H1 (cell line): ENCODE measurements around the gene LRBA. TPM values are rescaled to one million over a fixed set of nuclear protein-coding genes. Genes with fewer than 3 reads are reported as not detected.

Source experiments
- CTCF ChIA-PET: fragments of 300-600 bp; sonication (Branson Sonifier 250); formaldehyde crosslinking; loops from one replicate; lab custom pipeline; 2021; ENCODE audit not compliant: partially characterized antibody; lab: Charles Lee
- POLR2A ChIA-PET: fragments of 300-600 bp; sonication (Branson Sonifier 250); formaldehyde crosslinking; loops from one replicate; lab custom pipeline; 2021; ENCODE audit warnings: inconsistent platforms; ENCODE audit not compliant: partially characterized antibody; lab: Charles Lee
- DNase-seq, 2 experiments: peaks; one replicate each; pipeline versions ENCODE4 v3.0.0 to v3.0.0-alpha.2; 2010 to 2022; ENCODE audit warnings: low spot score in 2 of 2, low read depth in 1 of 2, mixed read lengths in 1 of 2
- FAIRE-seq: peaks from 2 replicates; lab custom pipeline; 2011; peaks lifted over from hg19 to GRCh38; lab: Jason Lieb, UNC
- H2AFZ ChIP-seq: 2 replicates; pipeline ENCODE4 v1.8.1; 2012; ENCODE audit warnings: low read length, inconsistent platforms
- H2AK5ac ChIP-seq: 2 replicates; pipeline ENCODE4 v1.6.1; 2013; ENCODE audit warnings: low read depth, low read length
- H2BK120ac ChIP-seq: replicated peaks from 2 replicates; pipeline ENCODE3; 2013; ENCODE audit warnings: low read depth, low read length, inconsistent platforms
- H2BK12ac ChIP-seq: 2 replicates; pipeline ENCODE4 v1.6.1; 2013; ENCODE audit warnings: low read depth, low read length
- H2BK15ac ChIP-seq: 2 replicates; pipeline ENCODE4 v1.6.1; 2013; ENCODE audit warnings: low read length
- H2BK20ac ChIP-seq: 2 replicates; pipeline ENCODE4 v1.6.1; 2013; ENCODE audit warnings: low read length
- H2BK5ac ChIP-seq: 2 replicates; pipeline ENCODE4 v1.6.1; 2013; ENCODE audit warnings: low read depth, low read length
- H3K14ac ChIP-seq: 2 replicates; pipeline ENCODE4 v1.6.1; 2013; ENCODE audit warnings: inconsistent platforms; ENCODE audit not compliant: insufficient read length
- H3K18ac ChIP-seq: 2 replicates; pipeline ENCODE4 v1.6.1; 2013; ENCODE audit warnings: low read length; ENCODE audit errors: extremely low read depth
- H3K23ac ChIP-seq: 2 replicates; pipeline ENCODE4 v1.6.1; 2013; ENCODE audit warnings: inconsistent platforms; ENCODE audit not compliant: insufficient read length
- H3K23me2 ChIP-seq: 2 replicates; pipeline ENCODE4 v1.6.1; 2013; ENCODE audit warnings: low read depth, low read length
- H3K27ac ChIP-seq: 2 replicates; pipeline ENCODE4 v1.6.1; 2011; ENCODE audit warnings: low read depth, low read length, inconsistent platforms
- H3K27me3 ChIP-seq, 4 experiments: replicated peaks in 1 of 4; 1 replicate in 1 of 4; 2 replicates in 3 of 4; pipeline versions ENCODE4 v1.6.1 to v1.8.1; 2011 to 2013; ENCODE audit warnings: low read length in 3 of 4, mild to moderate bottlenecking in 3 of 4, inconsistent platforms in 2 of 4, mixed read lengths in 2 of 4, moderate library complexity in 1 of 4; ENCODE audit not compliant: control insufficient read depth in 3 of 4, insufficient read depth in 3 of 4; ENCODE audit errors: extremely low read depth in 1 of 4
- H3K36me3 ChIP-seq, 4 experiments: 2 replicates each; pipeline versions ENCODE4 v1.6.1 to v1.8.1; 2011 to 2013; ENCODE audit warnings: mild to moderate bottlenecking in 4 of 4, low read length in 3 of 4, moderate library complexity in 2 of 4, control low read depth in 1 of 4, inconsistent platforms in 1 of 4; ENCODE audit not compliant: insufficient read depth in 4 of 4, control insufficient read depth in 2 of 4
- H3K4ac ChIP-seq: replicated peaks from 2 replicates; pipeline ENCODE3; 2013; ENCODE audit warnings: low read length, low read depth, mixed read lengths, inconsistent platforms; ENCODE audit not compliant: insufficient read length
- H3K4me1 ChIP-seq, 4 experiments: replicated peaks in 1 of 4; 1 replicate in 1 of 4; 2 replicates in 3 of 4; pipeline versions ENCODE4 v1.6.1 to v1.8.1; 2011 to 2013; ENCODE audit warnings: low read length in 3 of 4, inconsistent platforms in 2 of 4, mixed read lengths in 1 of 4; ENCODE audit not compliant: insufficient read depth in 4 of 4, control insufficient read depth in 3 of 4
- H3K4me2 ChIP-seq, 2 experiments: 2 replicates each; pipeline versions ENCODE4 v1.6.1 to v1.8.1; 2011 to 2013; ENCODE audit warnings: low read depth in 2 of 2, low read length in 2 of 2, control low read depth in 1 of 2, inconsistent platforms in 1 of 2, mild to moderate bottlenecking in 1 of 2; ENCODE audit not compliant: insufficient read depth in 1 of 2
- H3K4me3 ChIP-seq, 4 experiments: fragments of 200-600, 300-600 bp in 1 of 4; sonication (generic), shearing (Covaris generic), sonication (Bioruptor Twin) in 1 of 4; 2 replicates each; pipeline versions ENCODE4 v1.5.1 to v1.8.1; 2011 to 2016; ENCODE audit warnings: low read length in 4 of 4, low read depth in 3 of 4, control low read depth in 2 of 4, inconsistent platforms in 2 of 4, mild to moderate bottlenecking in 2 of 4, mixed read lengths in 1 of 4, moderate library complexity in 1 of 4; ENCODE audit not compliant: insufficient read depth in 2 of 4; ENCODE audit errors: extremely low read depth in 1 of 4
- H3K56ac ChIP-seq: replicated peaks from 2 replicates; pipeline ENCODE3; 2013; ENCODE audit warnings: low read depth, mild to moderate bottlenecking, mixed read lengths, low read length, inconsistent platforms; ENCODE audit not compliant: insufficient read length
- H3K79me1 ChIP-seq: 2 replicates; pipeline ENCODE4 v1.6.1; 2013; ENCODE audit warnings: low read depth, low read length, control low read depth
- H3K79me2 ChIP-seq, 2 experiments: 2 replicates each; pipeline versions ENCODE4 v1.6.1 to v1.8.1; 2012 to 2013; ENCODE audit warnings: low read length in 2 of 2, mild to moderate bottlenecking in 2 of 2, inconsistent platforms in 1 of 2; ENCODE audit not compliant: insufficient read depth in 2 of 2, control insufficient read depth in 1 of 2
- H3K9ac ChIP-seq, 4 experiments: replicated peaks in 1 of 4; 1 replicate in 1 of 4; 2 replicates in 3 of 4; pipeline versions ENCODE4 v1.6.1 to v1.8.1; 2011 to 2013; ENCODE audit warnings: low read depth in 3 of 4, low read length in 3 of 4, control low read depth in 2 of 4, mild to moderate bottlenecking in 2 of 4, moderate library complexity in 2 of 4, inconsistent platforms in 1 of 4; ENCODE audit errors: extremely low read depth in 1 of 4
- H3K9me3 ChIP-seq, 2 experiments: 2 replicates each; pipeline versions ENCODE4 v1.6.1 to v1.8.1; 2012 to 2013; ENCODE audit warnings: mild to moderate bottlenecking in 2 of 2, moderate library complexity in 2 of 2, control low read depth in 1 of 2, inconsistent platforms in 1 of 2, low read depth in 1 of 2, low read length in 1 of 2, mixed read lengths in 1 of 2; ENCODE audit not compliant: insufficient read depth in 2 of 2
- H4K20me1 ChIP-seq, 2 experiments: replicated peaks in 1 of 2; 2 replicates each; pipeline versions ENCODE3 to v1.8.1; 2011 to 2013; ENCODE audit warnings: inconsistent platforms in 2 of 2, low read length in 2 of 2, mild to moderate bottlenecking in 1 of 2; ENCODE audit not compliant: insufficient read depth in 2 of 2, control insufficient read depth in 1 of 2
- H4K5ac ChIP-seq: 2 replicates; pipeline ENCODE4 v1.6.1; 2013; ENCODE audit warnings: low read length, low read depth, mixed read lengths, inconsistent platforms; ENCODE audit not compliant: insufficient read length
- H4K8ac ChIP-seq: 2 replicates; pipeline ENCODE4 v1.8.0; 2013; ENCODE audit warnings: mild to moderate bottlenecking, moderate library complexity, low read length, inconsistent platforms; ENCODE audit not compliant: insufficient read depth; ENCODE audit errors: extremely low read depth
- H4K91ac ChIP-seq: replicated peaks from 2 replicates; pipeline ENCODE3; 2013; ENCODE audit warnings: low read length, mixed read lengths, inconsistent platforms; ENCODE audit not compliant: insufficient read length
- ASH2L ChIP-seq: fragments of 200-600, 300-600 bp; sonication (generic); IDR thresholded peaks from one replicate; pipeline ENCODE4 v1.7.1; 2017; ENCODE audit warnings: low read length
- SIN3A ChIP-seq, 2 experiments: IDR thresholded peaks in 1 of 2; conservative IDR thresholded peaks in 1 of 2; 2 replicates each; pipeline ENCODE4 v1.6.1; 2011 to 2012; ENCODE audit warnings: low read length in 2 of 2, improper control_type of control experiment in 1 of 2, low read depth in 1 of 2, mild to moderate bottlenecking in 1 of 2
- WGBS, 2 experiments: shearing (Covaris generic) in 1 of 2; methylation state at CpG; one replicate each; pipeline versions ENCODE4 v1.1.6 to v1.1.7; 2013 to 2015; ENCODE audit warnings: low lambda C conversion rate in 2 of 2, mixed read lengths in 2 of 2, inconsistent platforms in 1 of 2, low coverage in 1 of 2, missing lambda C conversion rate in 1 of 2; ENCODE audit not compliant: insufficient replicate concordance in 2 of 2, insufficient coverage in 1 of 2, insufficient read length in 1 of 2; ENCODE audit errors: extremely low coverage in 1 of 2, missing lambda C conversion rate in 1 of 2; 5-methylcytosine and 5-hydroxymethylcytosine counted together
- polyA plus RNA-seq, 7 experiments: library from polyadenylated mRNA; depleted of rRNA in 3 of 7; stranded (reverse) in 5 of 7; unstranded in 2 of 7; fragments of >200 nt in 5 of 7; fragments of 200-250 nt in 2 of 7; gene quantifications; 1 replicate in 5 of 7; 2 replicates in 1 of 7; 4 replicates in 1 of 7; pipeline versions ENCODE4 v1.2.1 to v1.2.3, GENCODE V29; 2011 to 2013; ENCODE audit warnings: missing spikeins in 2 of 7, mixed read lengths in 2 of 7
- total RNA-seq: library from RNA; stranded (reverse); fragmentation: NEBNext Ultra II Directional; extraction: Animal tissue kit (Norgen Biotek cat#: 25700); gene quantifications from 2 replicates; pipeline ENCODE4 v1.2.1, GENCODE V29; 2021

Gene LRBA
- total and polyA plus RNA-seq, 2 of the 8 experiments (the other 6 are each of a cell fraction or from before 2014, with no cell fraction given) = 54.6 to 83.2 TPM

DNA sequence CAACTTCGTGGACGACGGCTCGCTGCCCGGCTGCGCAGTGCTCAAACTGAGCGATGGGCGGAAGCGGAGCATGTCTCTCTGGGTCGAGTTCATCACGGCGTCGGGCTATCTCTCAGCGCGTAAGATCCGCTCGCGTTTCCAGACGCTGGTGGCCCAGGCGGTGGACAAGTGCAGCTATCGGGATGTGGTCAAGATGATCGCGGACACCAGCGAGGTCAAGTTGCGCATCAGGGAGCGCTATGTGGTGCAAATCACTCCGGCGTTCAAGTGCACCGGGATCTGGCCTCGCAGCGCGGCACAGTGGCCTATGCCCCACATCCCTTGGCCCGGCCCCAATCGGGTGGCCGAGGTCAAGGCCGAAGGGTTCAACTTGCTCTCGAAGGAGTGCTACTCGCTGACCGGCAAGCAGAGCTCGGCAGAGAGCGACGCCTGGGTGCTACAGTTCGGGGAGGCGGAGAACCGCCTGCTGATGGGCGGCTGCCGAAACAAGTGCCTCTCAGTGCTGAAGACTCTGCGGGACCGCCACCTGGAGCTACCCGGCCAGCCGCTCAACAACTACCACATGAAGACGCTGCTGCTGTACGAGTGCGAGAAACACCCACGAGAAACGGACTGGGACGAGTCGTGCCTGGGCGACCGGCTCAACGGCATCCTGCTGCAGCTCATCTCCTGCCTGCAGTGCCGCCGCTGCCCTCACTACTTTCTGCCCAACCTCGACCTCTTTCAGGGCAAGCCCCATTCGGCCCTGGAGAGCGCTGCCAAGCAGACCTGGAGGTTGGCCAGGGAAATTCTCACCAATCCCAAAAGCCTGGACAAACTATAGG lies 431.6 kb downstream of the LRBA start:
- H3K27me3 ChIP-seq = peaks cover 2 to 50% (median 34%) of the 10 kb centered on the region in 4 experiments; a peak in 6 of 7 replicates
- H2BK20ac ChIP-seq = no peak overlapping the region
- H3K18ac ChIP-seq = peak overlapping the region; percentile 56; the same call in 1 of the 2 replicates
- no peak overlapping the region for H2AK5ac ChIP-seq
- H4K8ac ChIP-seq = no peak overlapping the region; the same call in 1 of the 2 replicates
- H2BK12ac ChIP-seq = peak overlapping the region; percentile 19; the same call in 1 of the 2 replicates
- H2BK120ac ChIP-seq = no peak overlapping the region
- H3K4me1 ChIP-seq = peaks cover 6 to 15% (median 8%) of the 10 kb centered on the region in 4 experiments; a peak in 5 of 7 replicates
- H3K23ac ChIP-seq = no peak overlapping the region
- H3K27ac ChIP-seq = no peak overlapping the region
- WGBS, 2 experiments = 2% methylated on average over 65 of the region's 66 CpGs; no CpG with 5 or more reads in 1 of the 2 experiments
- no peak overlapping the region for H4K5ac ChIP-seq
- no peak overlapping the region for H3K56ac ChIP-seq
- H2BK5ac ChIP-seq = 0 out of 2 replicates have a peak overlapping the region, but pooled peaks have one; percentile 42
- no peaks in the 10 kb centered on the region; the same call in 1 of the 2 replicates for H3K79me1 ChIP-seq
- ChIA-PET POLR2A (no interaction called here), CTCF (interaction anchor here (1.0 to 2.1 kb wide), 4 partner anchors 9 to 287 kb away, joined by 3 to 4 read pairs (median 3); no protein-coding TSS in a partner anchor)
- no peaks in the 10 kb centered on the region for H3K9me3 ChIP-seq
- peak in 1 of 2 experiments; percentile 76 for DNase-seq
- H3K23me2 ChIP-seq = peaks cover 27% of the 10 kb centered on the region
- peak overlapping the region in 2 of 4 experiments; percentile 0 to 8; a peak in 2 of 7 replicates for H3K9ac ChIP-seq
- H3K4me3 ChIP-seq = peak overlapping the region; percentile 40 to 68 (median 62)
- H3K14ac ChIP-seq = no peak overlapping the region
- H3K4ac ChIP-seq = no peak overlapping the region
- no peaks in the 10 kb centered on the region for H3K79me2 ChIP-seq
- FAIRE-seq = no peak
- H4K20me1 ChIP-seq = peaks cover 12 to 20% of the 10 kb centered on the region in 2 experiments
- H4K91ac ChIP-seq = no peak overlapping the region
- H3K4me2 ChIP-seq = peak overlapping the region; percentile 93 to 99
- H2BK15ac ChIP-seq = peak overlapping the region; percentile 81; the same call in 1 of the 2 replicates
- H3K36me3 ChIP-seq = no peaks in the 10 kb centered on the region
- no peak overlapping the region for H2AFZ ChIP-seq
- TF ChIP-seq ASH2L (peak; percentile 78), SIN3A (conservative IDR thresholded peaks at IDR 0.05 in 1 of 2, IDR thresholded peaks at IDR 0.05 in 1 of 2; ENCODE audit: low read depth in 1 of 2, low read length in 2 of 2) (peak in 1 of 2 experiments; percentile 34; a peak in 1 of 4 replicates)
